ENCODE measurements around the gene NARS2.
"Not testable (repeated sequence)": the region's sequence is repeated elsewhere in the genome, so short reads cannot be mapped to it uniquely, and the experiment has no call there.

The NARS2 gene

DNA sequence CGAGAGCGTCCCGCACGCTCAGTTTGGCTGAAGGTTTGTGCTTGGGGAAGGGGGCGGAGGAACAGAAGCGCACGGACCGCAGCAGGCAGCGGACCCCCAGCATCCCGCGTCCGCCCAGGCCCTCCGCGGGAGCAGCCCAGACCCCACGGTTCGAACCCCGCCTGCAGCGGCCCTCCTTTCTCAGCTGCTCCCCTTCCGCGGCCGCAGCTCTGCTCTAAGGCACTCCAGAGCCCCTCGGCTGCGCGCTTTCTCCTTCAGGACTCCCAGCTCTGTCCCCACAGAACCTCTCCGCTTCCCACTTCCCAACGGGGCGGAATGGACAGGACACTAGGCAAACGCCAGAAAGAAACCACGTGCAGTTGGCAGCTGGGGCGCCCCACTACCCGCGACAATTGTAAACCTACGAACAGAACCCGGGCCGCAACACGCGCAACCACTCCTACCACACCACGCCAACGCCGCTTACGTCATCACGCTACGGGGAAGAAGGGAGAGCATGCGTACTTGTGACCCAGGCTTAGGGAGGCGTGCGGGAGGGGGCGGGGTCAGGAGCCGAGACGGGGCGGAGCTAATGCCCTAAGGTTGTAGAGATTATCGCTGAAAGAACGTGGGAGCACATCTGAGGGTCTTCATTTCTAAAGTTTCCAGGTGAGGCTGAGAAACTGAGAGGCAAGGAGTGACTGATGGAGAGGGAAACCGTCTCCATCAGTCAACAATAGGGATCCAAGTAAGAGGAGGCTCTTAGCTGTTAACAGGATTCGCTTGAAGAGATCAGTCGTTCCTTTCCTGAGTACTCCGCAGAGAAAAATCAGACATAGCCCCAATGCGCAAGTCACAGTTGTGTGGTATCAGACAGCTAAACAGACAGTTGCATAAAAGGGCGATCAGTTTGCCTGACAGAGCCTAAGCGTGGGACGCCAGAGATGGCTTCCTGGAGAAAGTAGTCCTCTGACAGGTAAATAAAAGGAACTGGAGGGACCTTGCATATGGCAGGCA is at the start of gene NARS2:
Gene NARS2, minus strand, starts transcription at position 479 of the 996 bp plus-strand sequence. Its CDS starts 376 bp downstream, at position 103.
- DNase-seq: peak; percentile 95

DNA sequence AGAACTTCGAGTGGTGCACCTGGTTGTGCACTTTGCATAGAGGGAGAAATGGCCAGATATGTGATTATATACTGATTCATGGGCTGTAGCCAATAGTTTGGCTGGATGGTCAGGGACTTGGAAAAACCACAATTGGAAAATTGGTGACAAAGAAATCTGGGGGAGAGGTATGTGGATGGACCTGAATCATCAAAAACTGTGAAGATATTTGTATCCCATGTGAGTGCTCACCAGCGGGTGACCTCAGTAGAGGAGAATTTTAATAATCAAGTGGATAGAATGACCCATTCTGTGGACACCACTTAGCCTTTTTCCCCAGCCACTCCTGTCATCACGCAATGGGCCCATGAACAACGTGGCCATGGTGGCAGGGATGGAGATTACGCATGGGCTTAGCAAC is 48.0 kb upstream of the NARS2 start:
- no peak for DNase-seq

- no peak for DNase-seq
These were observed 45.5 kb upstream of the NARS2 start for GRCh38 chr11:78620159-78620558.

- no peak for DNase-seq
These were observed 41.1 kb upstream of the NARS2 start for GRCh38 chr11:78615724-78616123.

DNA sequence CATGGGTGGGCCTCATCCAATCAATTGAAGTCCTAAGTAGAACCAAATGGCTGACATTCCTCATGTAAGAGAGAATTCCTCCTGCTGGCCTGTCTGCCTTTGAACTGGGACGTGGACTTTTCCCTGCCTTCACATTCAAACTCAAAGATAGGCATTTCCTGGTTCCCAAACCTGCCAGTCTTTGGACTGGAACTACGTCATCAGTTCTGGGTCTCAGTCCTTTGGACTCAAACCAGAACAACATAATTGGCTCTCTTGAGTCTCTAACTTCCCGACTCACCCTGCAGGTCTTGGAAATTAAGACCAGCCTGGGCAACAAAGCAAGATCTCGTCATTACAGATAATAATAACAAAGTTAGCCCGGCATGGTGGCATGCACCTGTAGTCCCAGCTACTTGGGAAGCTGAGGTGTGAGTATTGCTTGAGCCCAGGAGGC is 38.7 kb upstream of the NARS2 start:
- no peak for DNase-seq

DNA sequence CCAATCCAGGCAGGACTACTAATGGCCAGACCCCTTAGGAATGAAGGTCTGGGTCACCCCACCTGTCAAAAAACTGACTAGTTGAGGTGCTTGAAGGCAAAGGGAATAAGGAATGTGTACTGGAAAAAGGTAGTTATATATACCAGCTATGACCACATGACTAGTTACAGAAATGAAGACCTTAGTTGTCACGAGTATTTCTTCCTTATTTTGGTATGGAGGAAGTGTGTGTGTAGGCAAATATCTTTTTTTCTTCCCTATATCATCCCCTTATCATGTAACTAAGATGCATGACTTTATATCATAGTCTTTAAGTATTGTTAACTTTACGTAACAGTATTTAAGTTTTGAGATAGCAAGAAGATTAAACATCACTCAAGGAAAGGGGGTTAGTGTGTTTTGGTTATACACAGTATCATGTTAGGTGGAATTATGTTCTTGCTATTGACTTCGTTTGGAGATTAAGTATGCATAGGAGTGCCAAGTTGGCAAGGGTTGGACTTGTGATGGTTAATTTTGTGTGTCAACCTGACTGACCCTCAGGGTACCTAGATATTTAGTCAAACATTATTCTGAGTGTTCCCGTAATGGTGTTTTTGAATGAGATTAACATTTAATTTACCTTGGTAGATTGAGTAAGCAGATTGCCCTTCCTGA is 38.2 kb upstream of the NARS2 start:
- no peak for DNase-seq

- not testable (repeated sequence) for DNase-seq
These were observed 34.7 kb upstream of the NARS2 start for GRCh38 chr11:78609321-78609720.

GRCh38 chr11:78607696-78608095 is 33.0 kb upstream of the NARS2 start:
- no peak for DNase-seq

GRCh38 chr11:78606667-78607066 is 32.0 kb upstream of the NARS2 start:
- DNase-seq: no peak

GRCh38 chr11:78605296-78605695 is 30.6 kb upstream of the NARS2 start:
- DNase-seq: no peak

GRCh38 chr11:78603792-78604191 is 29.1 kb upstream of the NARS2 start:
- no peak for DNase-seq

- DNase-seq: not testable (repeated sequence)
These were observed 28.1 kb upstream of the NARS2 start for GRCh38 chr11:78602771-78603170.

DNA sequence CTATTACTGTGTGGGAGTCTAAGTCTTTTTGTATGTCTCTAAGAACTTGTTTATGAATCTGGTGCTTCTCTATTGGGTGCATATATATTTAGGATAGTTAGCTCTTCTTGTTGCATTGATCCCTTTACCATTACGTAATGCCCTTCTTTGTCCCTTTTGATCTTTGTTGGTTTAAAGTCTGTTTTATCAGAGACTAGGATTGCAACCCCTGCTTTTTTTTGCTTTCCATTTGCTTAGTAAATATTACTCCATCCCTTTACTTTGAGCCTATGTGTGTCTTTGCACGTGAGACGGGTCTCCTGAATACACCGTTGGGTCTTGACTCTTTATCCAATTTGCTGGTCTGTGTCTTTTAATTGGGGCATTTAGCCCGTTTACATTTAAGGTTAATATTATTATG is 26.4 kb upstream of the NARS2 start:
- DNase-seq: not testable (repeated sequence)

DNA sequence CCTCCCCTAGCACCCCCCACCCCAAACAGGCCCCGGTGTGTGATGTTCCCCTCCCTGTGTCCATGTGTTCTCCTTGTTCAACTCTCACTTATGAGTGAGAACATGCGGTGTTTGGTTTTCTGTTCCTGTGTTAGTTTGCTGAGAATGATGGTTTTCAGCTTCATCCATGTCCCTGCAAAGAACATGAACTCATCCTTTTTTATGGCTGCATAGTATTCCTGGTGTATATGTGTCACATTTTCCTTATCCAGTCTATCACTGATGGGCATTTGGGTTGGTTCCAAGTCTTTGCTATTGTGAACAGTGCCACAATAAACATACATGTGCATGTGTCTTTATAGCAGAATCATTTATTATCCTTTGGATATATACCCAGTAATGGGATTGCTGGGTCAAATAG is 22.9 kb upstream of the NARS2 start:
- DNase-seq: not testable (repeated sequence)

DNA sequence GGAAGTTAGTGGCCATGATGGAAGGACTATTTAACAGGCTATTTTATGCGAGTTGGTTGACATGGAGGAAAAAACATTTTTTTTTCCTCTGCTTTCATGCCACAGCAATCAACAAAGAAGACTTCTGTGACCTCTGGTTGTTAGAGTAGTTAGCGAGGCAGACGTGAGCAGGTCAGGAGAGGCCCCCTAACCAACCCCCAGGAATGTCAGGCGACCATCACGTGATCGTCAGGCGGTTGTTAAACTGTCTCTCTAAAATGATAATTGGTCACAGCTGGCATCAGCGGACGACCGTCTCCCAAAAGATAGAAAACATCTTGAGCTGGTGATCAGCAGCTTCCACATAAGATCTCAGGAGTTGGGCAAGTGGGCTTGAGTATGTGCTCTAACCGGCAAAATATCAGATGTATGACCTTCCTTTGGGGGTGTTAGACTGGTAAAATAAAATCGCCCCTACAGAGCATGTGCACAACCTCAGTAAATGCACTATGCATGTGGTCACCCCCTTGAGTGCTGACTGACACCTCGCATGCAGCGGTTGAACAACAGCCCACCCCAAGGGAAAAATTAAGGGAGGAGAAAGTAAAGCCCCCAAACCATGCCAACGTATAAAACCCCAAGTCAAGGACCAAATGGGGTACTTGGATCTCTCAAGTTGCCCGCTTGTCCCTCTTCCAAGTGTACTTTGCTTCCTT is 20.9 kb upstream of the NARS2 start:
- no peak for DNase-seq

- DNase-seq: no peak
These were observed 20.1 kb upstream of the NARS2 start for GRCh38 chr11:78594814-78595213.

DNA sequence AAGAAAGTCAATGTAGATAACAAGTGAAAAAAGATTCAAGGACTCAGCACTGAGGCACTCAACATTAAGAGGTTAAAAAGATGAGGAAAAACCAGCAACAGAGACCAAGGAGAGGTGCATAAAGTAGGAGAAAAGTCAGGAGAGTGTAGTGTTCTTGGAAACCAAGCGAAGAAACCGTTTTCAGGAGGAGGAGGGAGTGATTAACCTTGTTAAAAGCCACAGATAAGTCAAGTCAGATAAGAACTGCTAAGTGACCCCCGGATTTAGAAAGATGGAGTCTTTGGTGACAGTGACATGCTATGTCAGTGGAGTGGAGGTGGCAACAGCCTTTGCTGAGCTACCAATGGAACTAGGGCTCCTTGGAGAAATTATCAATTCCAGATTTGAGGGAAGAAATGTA is 13.9 kb upstream of the NARS2 start:
- DNase-seq: no peak

DNA sequence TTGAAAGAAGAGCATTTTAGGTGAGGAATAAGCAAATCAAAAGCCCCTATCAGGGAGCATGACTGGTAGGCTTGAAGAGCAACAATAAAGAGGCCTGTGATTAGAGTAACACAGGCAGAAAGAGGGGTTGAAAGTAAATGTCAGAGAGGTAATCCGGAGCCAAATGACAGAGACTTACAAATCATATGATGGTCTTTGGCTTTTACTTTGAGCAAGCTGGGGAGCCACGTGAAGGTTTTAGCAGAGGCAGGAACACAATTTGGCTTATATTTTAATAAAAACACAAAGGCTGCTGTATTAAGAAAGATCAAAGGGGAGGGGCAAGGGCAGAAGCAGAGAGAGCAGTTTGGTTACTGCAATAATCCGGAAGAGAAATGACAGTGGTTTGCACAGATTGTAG is 12.8 kb upstream of the NARS2 start:
- DNase-seq: no peak

- DNase-seq: no peak
These were observed 11.9 kb upstream of the NARS2 start for GRCh38 chr11:78586452-78587046.

GRCh38 chr11:78583889-78584288 is 9.2 kb upstream of the NARS2 start:
- DNase-seq: no peak

GRCh38 chr11:78577495-78577894 is 2.8 kb upstream of the NARS2 start:
- no peak for DNase-seq

- no peak for DNase-seq
These were observed 2.0 kb upstream of the NARS2 start for GRCh38 chr11:78576549-78577097.

DNA sequence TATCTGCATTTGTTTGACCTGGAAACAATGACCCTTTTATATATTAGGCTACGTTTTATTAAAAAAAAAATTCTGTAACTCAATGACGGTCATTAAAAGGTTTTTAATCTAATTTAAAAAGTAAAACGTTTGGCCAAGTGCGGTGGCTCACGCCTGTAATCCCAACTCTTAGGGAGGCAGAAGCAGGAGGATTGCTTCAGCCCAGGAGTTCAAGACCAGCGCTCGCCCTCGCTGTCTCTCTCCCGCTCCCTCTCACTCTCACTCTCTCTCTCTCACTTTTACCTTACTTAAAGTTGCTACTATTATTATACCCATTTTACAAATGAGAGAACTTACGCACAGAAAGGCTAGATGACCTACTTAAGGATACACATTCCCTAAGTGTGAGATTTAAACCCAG is 814 bp upstream of the NARS2 start:
- DNase-seq: no peak

Measured in NCI-H2107 (cell line).